Spleen (tissue), 11 donors: ENCODE measurements around the gene PTP4A2. TPM values are rescaled to one million over a fixed set of nuclear protein-coding genes. Genes with fewer than 3 reads are reported as not detected.
"Not testable (repeated sequence)": the region's sequence is repeated elsewhere in the genome, so short reads cannot be mapped to it uniquely, and the experiment has no call there.

ENCODE experiments used
- DNase-seq: peaks from one replicate; pipeline ENCODE4 v3.0.0-alpha.2; 2020
- H3K27ac ChIP-seq, 8 donors: fragments of 200-600 bp; sonication (generic) in 7 of 8; 1 replicate in 4 of 8; 2 replicates in 4 of 8; pipeline versions ENCODE4 v1.5.0 to v1.8.0; 2016 to 2021; ENCODE audit warnings: inconsistent platforms in 4 of 8, mild to moderate bottlenecking in 4 of 8, moderate library complexity in 1 of 8
- H3K27me3 ChIP-seq, 7 donors: fragments of 200-600 bp; sonication (generic) in 6 of 7; replicated peaks in 1 of 7; 1 replicate in 4 of 7; 2 replicates in 3 of 7; pipeline versions ENCODE4 v1.5.0 to v1.8.0; 2016 to 2021; ENCODE audit warnings: inconsistent platforms in 3 of 7, mild to moderate bottlenecking in 1 of 7
- H3K36me3 ChIP-seq, 6 donors: fragments of 200-600 bp; sonication (generic) in 5 of 6; 1 replicate in 4 of 6; 2 replicates in 2 of 6; pipeline versions ENCODE4 v1.5.0 to v1.8.0; 2016 to 2021; ENCODE audit warnings: inconsistent platforms in 2 of 6
- H3K4me1 ChIP-seq, 6 donors: fragments of 200-600 bp; sonication (generic) in 5 of 6; 1 replicate in 3 of 6; 2 replicates in 3 of 6; pipeline versions ENCODE4 v1.5.0 to v1.8.0; 2016 to 2021; ENCODE audit warnings: inconsistent platforms in 3 of 6
- H3K4me3 ChIP-seq, 8 donors: fragments of 200-600 bp; sonication (generic) in 7 of 8; 1 replicate in 4 of 8; 2 replicates in 4 of 8; pipeline versions ENCODE4 v1.5.0 to v1.8.0; 2016 to 2021; ENCODE audit warnings: inconsistent platforms in 4 of 8, mild to moderate bottlenecking in 4 of 8, moderate library complexity in 2 of 8
- H3K9me3 ChIP-seq, 8 donors: fragments of 200-600 bp; sonication (generic) in 7 of 8; 1 replicate in 4 of 8; 2 replicates in 4 of 8; pipeline versions ENCODE4 v1.5.0 to v1.8.0; 2016 to 2021; ENCODE audit warnings: inconsistent platforms in 4 of 8
- CTCF ChIP-seq, 11 experiments: fragments of 200-600 bp in 7 of 11; fragments of 450-650 bp in 4 of 11; sonication (generic) in 4 of 11; IDR thresholded peaks in 8 of 11; conservative IDR thresholded peaks in 3 of 11; 1 replicate in 7 of 11; 2 replicates in 4 of 11; pipeline versions ENCODE4 v1.4.0 to v1.8.0; 2016 to 2021; ENCODE audit warnings: antibody characterized with exemption in 11 of 11, inconsistent platforms in 4 of 11, mild to moderate bottlenecking in 1 of 11
- POLR2A ChIP-seq, 3 donors: fragments of 450-650 bp; IDR thresholded peaks; one replicate each; pipeline ENCODE4 v1.5.1; 2017; ENCODE audit warnings: antibody characterized with exemption in 3 of 3, mild to moderate bottlenecking in 1 of 3
- POLR2AphosphoS5 ChIP-seq, 3 donors: sonication (generic); formaldehyde crosslinking; IDR thresholded peaks; one replicate each; pipeline ENCODE4 v1.5.1; 2017; ENCODE audit warnings: antibody characterized with exemption in 3 of 3
- WGBS, 5 donors: extraction: QIAGEN DNeasy Blood & Tissue Kit in 3 of 5; methylation state at CpG; one replicate each; pipeline versions ENCODE4 v1.1.5 to v1.1.7; 2013 to 2018; 5-methylcytosine and 5-hydroxymethylcytosine counted together
- intact Hi-C: fragments of 100-400 bp; cut with DNase I; formaldehyde crosslinking; loops from one replicate; pipeline ENCODE4 v1.15.0; 2023; ENCODE audit warnings: low total_unique reads
- polyA plus RNA-seq, 3 donors: library from polyadenylated mRNA; stranded (reverse); fragments of 200-250 nt; gene quantifications; one replicate each; pipeline ENCODE4 v1.2.1, GENCODE V29; 2013
- total RNA-seq, 7 donors: library from RNA; depleted of rRNA in 3 of 7; stranded (reverse); fragments of >200 nt in 3 of 7; fragmentation: NEBNext Ultra II Directional in 4 of 7; extraction: Animal tissue kit (Norgen Biotek cat#: 25700) in 4 of 7; gene quantifications; one replicate each; pipeline versions ENCODE4 v1.1.0 to v1.2.1, GENCODE V29; 2016 to 2021
- donor health status: healthy with polysubstance abuse.
- donor health status: DM: no; HTN: no; CAD: no; lungs with moderate emphysema.
- donor health status: DM: no; HTN: no; CAD: no.
- donor health status: Bipolar disorder and iron deficiency.
- donor health status: healthy.
- donor health status: DM: no; HTN: no; CAD: no.
- donor health status: DM: yes; HTN: yes; CAD: no.

The PTP4A2 gene
- total and polyA plus RNA-seq, 10 donors = 72.9 to 300 (median 246) TPM

GRCh38 chr1:31902510-31902860 is 35.7 kb downstream of the PTP4A2 start:
- Histone ChIP-seq H3K9me3 (no peaks in the 10 kb centered on the region), H3K27ac (peak overlapping the region in 4 of 8 donors; percentile 47 to 64 (median 54)), H3K4me3 (no peak overlapping the region), H3K36me3 (peaks cover 2 to 28% (median 15%) of the 10 kb centered on the region in 6 donors), H3K4me1 (peaks cover 0 to 54% (median 30%) of the 10 kb centered on the region in 6 donors), H3K27me3 (no peaks in the 10 kb centered on the region)
- TF ChIP-seq CTCF (IDR thresholded peaks at IDR 0.05 in 8 of 11, conservative IDR thresholded peaks at IDR 0.05 in 3 of 11) (no peak), POLR2AphosphoS5 (IDR thresholded peaks at IDR 0.05) (peak in 1 of 3 donors; percentile 12)
- intact Hi-C loops = no loop called here
- 91 to 97% (median 94%) methylated on average over 5 of the region's 5 CpGs for WGBS, 5 donors
- DNase-seq = no peak

GRCh38 chr1:31901838-31902509 is 36.2 kb downstream of the PTP4A2 start:
- Histone ChIP-seq H3K27me3 (no peaks in the 10 kb centered on the region), H3K4me1 (peaks cover 0 to 54% (median 30%) of the 10 kb centered on the region in 6 donors), H3K9me3 (no peaks in the 10 kb centered on the region), H3K4me3 (no peak overlapping the region), H3K27ac (peak overlapping the region in 5 of 8 donors; percentile 14 to 64 (median 50)), H3K36me3 (peaks cover 2 to 23% (median 9%) of the 10 kb centered on the region in 6 donors)
- DNase-seq = no peak
- TF ChIP-seq POLR2A (IDR thresholded peaks at IDR 0.05) = no peak
- TF ChIP-seq POLR2AphosphoS5 (IDR thresholded peaks at IDR 0.05) = peak in 1 of 3 donors; percentile 9
- 83 to 90% (median 86%) methylated on average over 6 of the region's 6 CpGs for WGBS, 5 donors
- intact Hi-C loops = no loop called here

GRCh38 chr1:31900790-31901189 is 37.4 kb downstream of the PTP4A2 start:
- DNase-seq = no peak
- Histone ChIP-seq H3K4me1 (peaks cover 0 to 48% (median 27%) of the 10 kb centered on the region in 6 donors), H3K9me3 (peaks cover 0 to under 1% (median 0%) of the 10 kb centered on the region in 8 donors), H3K36me3 (peaks cover 0 to 11% (median under 1%) of the 10 kb centered on the region in 6 donors), H3K4me3 (no peak overlapping the region), H3K27me3 (no peaks in the 10 kb centered on the region), H3K27ac (no peak overlapping the region)
- TF ChIP-seq POLR2AphosphoS5 (IDR thresholded peaks at IDR 0.05) = no peak
- TF ChIP-seq CTCF (IDR thresholded peaks at IDR 0.05 in 8 of 11, conservative IDR thresholded peaks at IDR 0.05 in 3 of 11) = no peak
- no peak for TF ChIP-seq POLR2A (IDR thresholded peaks at IDR 0.05)
- WGBS, 5 donors = 77 to 93% (median 83%) methylated on average over 3 of the region's 3 CpGs
- intact Hi-C loops = no loop called here

- Histone ChIP-seq H3K27ac (no peak overlapping the region), H3K27me3 (no peaks in the 10 kb centered on the region), H3K4me3 (no peak overlapping the region), H3K36me3 (no peaks in the 10 kb centered on the region), H3K9me3 (peaks cover 0 to 5% (median 0%) of the 10 kb centered on the region in 8 donors), H3K4me1 (peaks cover 0 to 17% (median 9%) of the 10 kb centered on the region in 6 donors)
- intact Hi-C loops = no loop called here
- TF ChIP-seq POLR2AphosphoS5 (IDR thresholded peaks at IDR 0.05) (no peak), POLR2A (IDR thresholded peaks at IDR 0.05) (no peak), CTCF (IDR thresholded peaks at IDR 0.05 in 8 of 11, conservative IDR thresholded peaks at IDR 0.05 in 3 of 11) (no peak)
- WGBS, 5 donors = 82 to 95% (median 92%) methylated on average over 6 of the region's 6 CpGs
- no peak for DNase-seq
These were observed 40.6 kb downstream of the PTP4A2 start for GRCh38 chr1:31897526-31898100.

- H3K9me3 ChIP-seq, H3K4me3 ChIP-seq, H3K4me1 ChIP-seq, H3K27me3 ChIP-seq, H3K27ac ChIP-seq, DNase-seq, intact Hi-C loops, H3K36me3 ChIP-seq: not testable (repeated sequence)
- WGBS, 5 donors = 85 to 98% (median 88%) methylated on average over 2 of the region's 2 CpGs
These were observed 42.5 kb downstream of the PTP4A2 start for GRCh38 chr1:31895474-31896198.
